Osteocyte (in vitro differentiated cells): ENCODE data around the gene C20orf173. TPM values are rescaled to one million over a fixed set of nuclear protein-coding genes. Genes with fewer than 3 reads are reported as not detected.

Experiments used
- DNase-seq: peaks from one replicate; pipeline ENCODE4 v3.0.0; 2021; ENCODE audit warnings: mixed read lengths; ENCODE audit not compliant: unreplicated experiment; ENCODE audit errors: extremely low spot score
- H3K27ac Mint-ChIP-seq: one replicate; pipeline ENCODE4 v1.8.0; 2021; ENCODE audit warnings: mild to moderate bottlenecking, mixed read lengths; ENCODE audit not compliant: unreplicated experiment
- H3K27me3 Mint-ChIP-seq: one replicate; pipeline ENCODE4 v1.8.0; 2021; ENCODE audit warnings: mixed read lengths; ENCODE audit not compliant: unreplicated experiment
- H3K36me3 Mint-ChIP-seq: one replicate; pipeline ENCODE4 v1.8.0; 2021; ENCODE audit warnings: mixed read lengths; ENCODE audit not compliant: unreplicated experiment
- H3K4me1 Mint-ChIP-seq: one replicate; pipeline ENCODE4 v1.8.0; 2021; ENCODE audit warnings: mixed read lengths; ENCODE audit not compliant: unreplicated experiment
- H3K4me3 Mint-ChIP-seq: one replicate; pipeline ENCODE4 v1.8.0; 2021; ENCODE audit warnings: mild to moderate bottlenecking, moderate library complexity, mixed read lengths; ENCODE audit not compliant: unreplicated experiment
- H3K9me3 Mint-ChIP-seq: one replicate; pipeline ENCODE4 v1.8.0; 2021; ENCODE audit warnings: mixed read lengths; ENCODE audit not compliant: unreplicated experiment
- total RNA-seq: library from RNA; stranded (reverse); gene quantifications from 2 replicates; pipeline ENCODE4 v1.2.1, GENCODE V29; 2021
- TF ChIP-seq, protein P1 (sequence below): fragments of 200-600 bp; sonication (generic); IDR thresholded peaks from 2 replicates; pipeline ENCODE4 v1.5.0; 2021; ENCODE audit warnings: antibody characterized with exemption, mild to moderate bottlenecking, moderate library complexity

C20orf173 gene
- total RNA-seq, 1 donor from 2014 or later, result not detected

DNA sequence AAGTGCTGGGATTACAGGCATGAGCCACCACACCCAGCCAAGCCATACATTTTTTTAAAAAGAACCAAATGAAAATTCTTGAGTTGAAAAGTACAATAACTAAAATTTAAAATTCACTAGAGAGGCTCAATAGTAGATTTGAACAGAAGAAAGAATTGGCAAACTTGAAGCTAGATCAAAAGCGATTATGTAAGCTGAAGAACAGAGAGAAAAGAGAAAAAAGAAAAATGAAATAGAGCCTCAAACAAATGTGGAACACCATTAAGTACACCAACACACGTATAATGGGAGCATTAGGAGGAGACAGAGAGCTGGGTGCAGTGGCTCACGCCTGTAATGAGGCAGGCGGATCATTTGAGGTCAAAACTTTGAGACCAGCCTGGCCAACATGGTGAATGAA is 43.4 kb upstream of the C20orf173 start:
- Mint-ChIP-seq H3K4me3 (no peak overlapping the region), H3K4me1 (no peaks in the 10 kb centered on the region), H3K9me3 (peaks cover 11% of the 10 kb centered on the region), H3K27ac (no peak overlapping the region), H3K36me3 (peaks cover 3% of the 10 kb centered on the region), H3K27me3 (peaks cover 9% of the 10 kb centered on the region)
- TF ChIP-seq, protein P1, sequence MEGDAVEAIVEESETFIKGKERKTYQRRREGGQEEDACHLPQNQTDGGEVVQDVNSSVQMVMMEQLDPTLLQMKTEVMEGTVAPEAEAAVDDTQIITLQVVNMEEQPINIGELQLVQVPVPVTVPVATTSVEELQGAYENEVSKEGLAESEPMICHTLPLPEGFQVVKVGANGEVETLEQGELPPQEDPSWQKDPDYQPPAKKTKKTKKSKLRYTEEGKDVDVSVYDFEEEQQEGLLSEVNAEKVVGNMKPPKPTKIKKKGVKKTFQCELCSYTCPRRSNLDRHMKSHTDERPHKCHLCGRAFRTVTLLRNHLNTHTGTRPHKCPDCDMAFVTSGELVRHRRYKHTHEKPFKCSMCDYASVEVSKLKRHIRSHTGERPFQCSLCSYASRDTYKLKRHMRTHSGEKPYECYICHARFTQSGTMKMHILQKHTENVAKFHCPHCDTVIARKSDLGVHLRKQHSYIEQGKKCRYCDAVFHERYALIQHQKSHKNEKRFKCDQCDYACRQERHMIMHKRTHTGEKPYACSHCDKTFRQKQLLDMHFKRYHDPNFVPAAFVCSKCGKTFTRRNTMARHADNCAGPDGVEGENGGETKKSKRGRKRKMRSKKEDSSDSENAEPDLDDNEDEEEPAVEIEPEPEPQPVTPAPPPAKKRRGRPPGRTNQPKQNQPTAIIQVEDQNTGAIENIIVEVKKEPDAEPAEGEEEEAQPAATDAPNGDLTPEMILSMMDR, result no peak
- DNase-seq, result no peak

DNA sequence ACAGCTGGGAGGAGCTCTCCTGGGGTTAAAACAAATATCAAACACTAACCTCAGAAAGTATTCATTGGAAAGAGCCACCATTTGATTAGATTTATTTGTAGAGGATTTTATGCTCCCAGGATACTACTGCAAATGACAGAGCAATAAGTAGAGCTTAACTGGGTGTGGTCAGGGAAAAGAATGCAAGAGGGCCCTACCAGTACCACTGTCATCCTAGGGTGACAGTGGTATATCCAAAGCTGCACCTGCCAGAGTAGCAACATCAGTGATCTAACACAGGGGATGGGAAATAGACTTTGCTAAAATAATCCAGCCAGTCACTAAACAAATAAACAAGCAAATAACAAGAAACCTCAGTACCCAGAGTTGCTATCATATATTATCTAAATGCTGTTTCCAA is 42.1 kb upstream of the C20orf173 start:
- DNase-seq, result no peak
- TF ChIP-seq, protein P1, result no peak
- Mint-ChIP-seq H3K9me3 (peaks cover 11% of the 10 kb centered on the region), H3K27ac (no peak overlapping the region), H3K36me3 (peaks cover 3% of the 10 kb centered on the region), H3K4me3 (no peak overlapping the region), H3K4me1 (no peaks in the 10 kb centered on the region), H3K27me3 (peaks cover 13% of the 10 kb centered on the region)

DNA sequence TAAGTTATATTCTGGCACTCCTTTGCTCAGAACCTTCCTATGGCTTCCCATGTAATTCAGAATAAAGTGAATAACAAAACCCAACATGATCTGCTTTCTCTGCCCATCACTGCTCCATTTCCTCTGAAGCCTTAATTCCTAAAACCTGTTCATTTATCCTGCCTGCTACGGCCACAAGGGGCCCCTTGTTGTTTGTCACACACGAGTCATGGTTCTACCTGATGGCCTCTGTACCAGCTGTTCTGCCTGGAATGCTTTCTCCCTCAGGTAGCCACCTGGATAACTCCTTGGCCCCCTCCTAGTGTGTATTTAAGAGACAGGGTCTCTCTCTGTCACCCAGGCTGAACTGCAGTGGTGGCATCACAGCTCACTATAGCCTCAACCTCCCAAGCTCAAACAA is 39.2 kb upstream of the C20orf173 start:
- DNase-seq, result no peak
- peaks cover 10% of the 10 kb centered on the region for H3K27me3 Mint-ChIP-seq
- no peak overlapping the region for H3K27ac Mint-ChIP-seq
- TF ChIP-seq, protein P1, result peak; percentile 20
- no peaks in the 10 kb centered on the region for H3K4me1 Mint-ChIP-seq
- H3K9me3 Mint-ChIP-seq, result peaks cover 4% of the 10 kb centered on the region
- no peak overlapping the region for H3K4me3 Mint-ChIP-seq
- no peaks in the 10 kb centered on the region for H3K36me3 Mint-ChIP-seq

DNA sequence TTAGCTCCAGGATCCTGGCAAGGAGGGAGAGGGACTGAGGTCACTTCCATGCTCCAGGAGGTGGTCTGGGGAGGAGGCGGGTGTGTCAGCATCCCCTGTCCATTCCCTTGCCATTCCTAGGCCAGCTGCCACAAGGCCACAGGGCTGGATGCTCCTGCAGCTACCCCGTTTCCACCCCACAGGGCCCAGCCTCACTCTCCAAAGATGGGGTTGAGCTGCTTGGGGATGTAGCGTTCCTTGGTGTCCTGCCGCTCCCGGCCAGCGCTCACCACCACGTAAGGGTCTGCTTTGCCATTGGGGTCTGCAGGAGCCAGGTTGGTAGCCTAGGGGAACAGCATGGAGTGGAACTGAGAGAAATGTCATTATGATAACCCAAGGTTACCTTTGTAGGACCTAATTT is 35.5 kb upstream of the C20orf173 start:
- no peak overlapping the region for H3K4me3 Mint-ChIP-seq
- H3K9me3 Mint-ChIP-seq, result no peaks in the 10 kb centered on the region
- H3K36me3 Mint-ChIP-seq, result no peaks in the 10 kb centered on the region
- TF ChIP-seq, protein P1, result no peak
- H3K27ac Mint-ChIP-seq, result no peak overlapping the region
- H3K27me3 Mint-ChIP-seq, result peaks cover 10% of the 10 kb centered on the region
- no peak for DNase-seq
- H3K4me1 Mint-ChIP-seq, result no peaks in the 10 kb centered on the region

DNA sequence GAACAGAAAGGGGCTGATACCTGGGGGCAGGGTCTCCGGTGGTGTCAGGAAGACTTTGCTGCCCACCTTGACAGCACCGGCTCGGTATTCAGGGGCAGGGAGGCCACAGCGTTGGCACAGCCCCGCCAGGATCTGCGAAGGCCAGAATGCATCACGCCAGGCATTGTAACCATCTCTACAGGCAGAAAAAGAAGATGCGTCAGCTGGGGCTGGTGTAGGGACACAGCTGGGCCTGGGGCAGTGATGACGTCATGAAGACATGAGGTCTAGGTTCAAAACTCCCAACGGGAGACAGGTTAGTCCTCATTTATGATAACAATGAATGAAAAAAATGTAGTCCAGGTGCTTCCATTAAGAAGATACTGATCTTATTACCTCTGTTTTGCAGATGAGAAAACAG is 34.4 kb upstream of the C20orf173 start:
- Mint-ChIP-seq H3K4me3 (no peak overlapping the region), H3K9me3 (no peaks in the 10 kb centered on the region), H3K4me1 (no peaks in the 10 kb centered on the region), H3K27ac (no peak overlapping the region), H3K27me3 (peaks cover 10% of the 10 kb centered on the region), H3K36me3 (no peaks in the 10 kb centered on the region)
- TF ChIP-seq, protein P1, result no peak
- no peak for DNase-seq
